GM23248 (cell line): ENCODE measurements around the gene DPM3. TPM values are rescaled to one million over a fixed set of nuclear protein-coding genes. Genes with fewer than 3 reads are reported as not detected.

Experiments used
- DNase-seq: peaks from one replicate; pipeline ENCODE4 v3.0.0-alpha.2; 2015
- H2AFZ ChIP-seq: fragments of 200-600 bp; sonication (generic); 2 replicates; pipeline ENCODE4 v1.6.1; 2016; ENCODE audit warnings: antibody characterized with exemption
- H3F3A ChIP-seq: fragments of 200-600 bp; sonication (generic); 2 replicates; pipeline ENCODE4 v1.6.1; 2016; ENCODE audit warnings: mild to moderate bottlenecking, antibody characterized with exemption, mixed run types; ENCODE audit not compliant: insufficient read depth
- H3K27ac ChIP-seq: fragments of 200-600 bp; sonication (generic); 2 replicates; pipeline ENCODE4 v1.5.1; 2016; ENCODE audit warnings: mild to moderate bottlenecking
- H3K27me3 ChIP-seq: fragments of 200-600 bp; sonication (generic); replicated peaks from 2 replicates; pipeline ENCODE4 v1.6.1; 2016; ENCODE audit warnings: mild to moderate bottlenecking; ENCODE audit not compliant: insufficient read depth
- H3K36me3 ChIP-seq: fragments of 200-600 bp; sonication (generic); 2 replicates; pipeline ENCODE4 v1.6.1; 2016; ENCODE audit warnings: low read depth, mild to moderate bottlenecking
- H3K4me1 ChIP-seq: fragments of 200-600 bp; sonication (generic); 2 replicates; pipeline ENCODE4 v1.6.1; 2016; ENCODE audit warnings: mild to moderate bottlenecking; ENCODE audit not compliant: insufficient read depth
- H3K4me2 ChIP-seq: fragments of 200-600 bp; sonication (generic); one replicate; pipeline ENCODE4 v1.6.1; 2016; ENCODE audit warnings: mild to moderate bottlenecking; ENCODE audit not compliant: unreplicated experiment
- H3K4me3 ChIP-seq: fragments of 200-600 bp; sonication (generic); 2 replicates; pipeline ENCODE4 v1.5.1; 2016; ENCODE audit warnings: mild to moderate bottlenecking
- H3K79me2 ChIP-seq: fragments of 200-600 bp; sonication (generic); 2 replicates; pipeline ENCODE4 v1.6.1; 2016; ENCODE audit warnings: mild to moderate bottlenecking; ENCODE audit not compliant: insufficient read depth
- H3K9ac ChIP-seq: fragments of 200-600 bp; sonication (generic); 2 replicates; pipeline ENCODE4 v1.6.1; 2016; ENCODE audit warnings: mild to moderate bottlenecking
- H3K9me2 ChIP-seq: fragments of 200-600 bp; sonication (generic); 2 replicates; pipeline ENCODE4 v1.6.1; 2016; ENCODE audit warnings: mixed run types, mild to moderate bottlenecking, moderate library complexity; ENCODE audit not compliant: insufficient read depth
- H3K9me3 ChIP-seq: fragments of 200-600 bp; sonication (generic); one replicate; pipeline ENCODE4 v1.6.1; 2017; ENCODE audit warnings: low read depth
- H4K20me1 ChIP-seq: fragments of 200-600 bp; sonication (generic); 2 replicates; pipeline ENCODE4 v1.6.0; 2016; ENCODE audit not compliant: insufficient read depth
- EZH2 ChIP-seq: fragments of 200-600 bp; sonication (generic); IDR thresholded peaks from 2 replicates; pipeline ENCODE4 v1.6.1; 2018; ENCODE audit warnings: antibody characterized with exemption, mild to moderate bottlenecking; ENCODE audit not compliant: insufficient read depth, poor library complexity, severe bottlenecking
- EZH2phosphoT487 ChIP-seq: fragments of 200-600 bp; sonication (generic); IDR thresholded peaks from 2 replicates; pipeline ENCODE4 v1.6.1; 2018; ENCODE audit warnings: antibody characterized with exemption, moderate library complexity, mild to moderate bottlenecking, low read depth; ENCODE audit not compliant: insufficient read depth
- WGBS, 2 experiments: methylation state at CpG; one replicate each; pipeline ENCODE4 v1.1.6; 2015 to 2017; ENCODE audit warnings: low lambda C conversion rate in 2 of 2, low coverage in 1 of 2; ENCODE audit errors: missing lambda C conversion rate in 2 of 2; 5-methylcytosine and 5-hydroxymethylcytosine counted together
- in situ Hi-C: fragments of 300-500 bp; cut with MboI; formaldehyde crosslinking; loops from 2 replicates; pipeline ENCODE4 v1.15.0; 2020
- polyA plus RNA-seq: library from polyadenylated mRNA; unstranded; fragments of >200 nt; fragmentation: Nextera tagmentation; extraction: Ambion mirVana; gene quantifications from 2 replicates; pipeline ENCODE4 v1.2.1, GENCODE V29; 2016
- total RNA-seq: library from RNA; depleted of rRNA; stranded (reverse); fragments of >200 nt; shearing (Covaris generic); gene quantifications from 2 replicates; pipeline ENCODE4 v1.2.3, GENCODE V29; 2014

The DPM3 gene
- total and polyA plus RNA-seq, 2 experiments from 2014 or later, result 50.7 to 75.3 TPM

GRCh38 chr1:155186794-155187455 is 46.6 kb upstream of the DPM3 start:
- no peak overlapping the region for H3K4me3 ChIP-seq
- H4K20me1 ChIP-seq, result no peaks in the 10 kb centered on the region
- in situ Hi-C loops, result no loop called here
- H3K9me2 ChIP-seq, result no peaks in the 10 kb centered on the region
- H3K36me3 ChIP-seq, result no peaks in the 10 kb centered on the region
- H3F3A ChIP-seq, result no peaks in the 10 kb centered on the region
- no peaks in the 10 kb centered on the region for H3K9me3 ChIP-seq
- no peak overlapping the region for H3K27ac ChIP-seq
- no peak for DNase-seq
- no peaks in the 10 kb centered on the region for H3K79me2 ChIP-seq
- H2AFZ ChIP-seq, result no peak overlapping the region
- no peak overlapping the region for H3K4me2 ChIP-seq
- H3K4me1 ChIP-seq, result no peaks in the 10 kb centered on the region
- H3K27me3 ChIP-seq, result no peaks in the 10 kb centered on the region
- TF ChIP-seq EZH2phosphoT487 (no peak), EZH2 (no peak)
- WGBS, 2 experiments, result 64 to 65% methylated on average over 14 of the region's 14 CpGs
- no peak overlapping the region for H3K9ac ChIP-seq

- Histone ChIP-seq H3K9me2 (no peaks in the 10 kb centered on the region), H3K4me3 (no peak overlapping the region), H3K27me3 (no peaks in the 10 kb centered on the region), H3K4me1 (no peaks in the 10 kb centered on the region), H3K27ac (no peak overlapping the region), H3K79me2 (no peaks in the 10 kb centered on the region), H3K9ac (no peak overlapping the region), H3K4me2 (no peak overlapping the region), H2AFZ (no peak overlapping the region), H3K36me3 (no peaks in the 10 kb centered on the region), H3F3A (no peaks in the 10 kb centered on the region), H3K9me3 (no peaks in the 10 kb centered on the region), H4K20me1 (no peaks in the 10 kb centered on the region)
- no peak for DNase-seq
- TF ChIP-seq EZH2 (no peak), EZH2phosphoT487 (no peak)
- 66 to 73% methylated on average over 8 of the region's 8 CpGs for whole genome bisulfite sequencing, 2 experiments
- in situ Hi-C loops, result no loop called here
These were observed 45.9 kb upstream of the DPM3 start for GRCh38 chr1:155186067-155186793.

- H3K4me2 ChIP-seq, result no peak overlapping the region
- 90% methylated on average over 6 of the region's 6 CpGs for WGBS, 2 experiments
- TF ChIP-seq EZH2phosphoT487 (no peak), EZH2 (no peak)
- in situ Hi-C loops, result no loop called here
- no peaks in the 10 kb centered on the region for H3K9me2 ChIP-seq
- no peak overlapping the region for H3K9ac ChIP-seq
- H3K36me3 ChIP-seq, result no peaks in the 10 kb centered on the region
- no peak for DNase-seq
- H2AFZ ChIP-seq, result no peak overlapping the region
- no peak overlapping the region for H3K27ac ChIP-seq
- H4K20me1 ChIP-seq, result no peaks in the 10 kb centered on the region
- H3K27me3 ChIP-seq, result no peaks in the 10 kb centered on the region
- H3F3A ChIP-seq, result no peaks in the 10 kb centered on the region
- H3K79me2 ChIP-seq, result no peaks in the 10 kb centered on the region
- H3K4me3 ChIP-seq, result no peak overlapping the region
- H3K4me1 ChIP-seq, result no peaks in the 10 kb centered on the region
- no peaks in the 10 kb centered on the region for H3K9me3 ChIP-seq
These were observed 45.4 kb upstream of the DPM3 start for GRCh38 chr1:155185783-155186066.

GRCh38 chr1:155184835-155185782 is 44.8 kb upstream of the DPM3 start:
- TF ChIP-seq EZH2phosphoT487 (no peak), EZH2 (no peak)
- Histone ChIP-seq H3K36me3 (no peaks in the 10 kb centered on the region; the same call in 1 of the 2 replicates), H2AFZ (no peak overlapping the region), H3F3A (no peaks in the 10 kb centered on the region), H3K9me3 (no peaks in the 10 kb centered on the region), H3K79me2 (no peaks in the 10 kb centered on the region), H3K4me2 (no peak overlapping the region), H3K9me2 (no peaks in the 10 kb centered on the region), H4K20me1 (no peaks in the 10 kb centered on the region), H3K27me3 (no peaks in the 10 kb centered on the region), H3K4me3 (no peak overlapping the region), H3K9ac (no peak overlapping the region), H3K4me1 (no peaks in the 10 kb centered on the region), H3K27ac (no peak overlapping the region)
- 65 to 72% methylated on average over 20 of the region's 21 CpGs for WGBS, 2 experiments
- in situ Hi-C loops, result no loop called here
- no peak for DNase-seq
